A673 (cell line): Measurements from ENCODE around the gene CALU.

ENCODE experiments used
- EZH2 ChIP-seq: fragments of 200-600 bp; sonication (generic); IDR thresholded peaks from 2 replicates; pipeline ENCODE4 v1.6.1; 2017; ENCODE audit warnings: borderline replicate concordance, low read depth, mild to moderate bottlenecking, mixed read lengths, antibody characterized with exemption, low read length; ENCODE audit not compliant: poor library complexity, severe bottlenecking
- TF ChIP-seq, protein P1 (sequence below): fragments of 300-800, 200-600 bp; sonication (generic); conservative IDR thresholded peaks from 2 replicates; pipeline ENCODE4 v1.5.1; 2017; ENCODE audit warnings: low read depth, mild to moderate bottlenecking, antibody characterized with exemption, low read length, moderate library complexity, mixed read lengths

DNA sequence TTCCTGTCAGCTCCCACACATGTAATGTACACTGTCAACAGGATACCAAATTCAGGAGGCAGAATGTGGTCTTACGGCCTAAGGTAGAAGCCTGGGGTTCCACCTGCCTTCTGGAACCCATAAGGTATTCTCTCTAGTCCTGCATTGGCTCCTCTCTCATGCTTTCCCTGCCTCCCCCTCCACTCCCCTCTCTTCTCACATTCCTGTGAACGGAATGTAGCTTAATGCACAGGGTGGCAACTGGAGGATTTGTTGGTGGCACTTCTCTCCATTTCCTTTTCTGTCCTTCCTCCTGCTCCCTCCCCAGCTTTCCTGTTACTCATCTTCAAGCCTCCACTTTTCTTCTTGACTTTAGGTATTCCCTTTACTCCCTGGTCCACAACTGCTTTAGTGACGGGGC, 79.5 kb downstream of the CALU start:
- TF ChIP-seq, protein P1, sequence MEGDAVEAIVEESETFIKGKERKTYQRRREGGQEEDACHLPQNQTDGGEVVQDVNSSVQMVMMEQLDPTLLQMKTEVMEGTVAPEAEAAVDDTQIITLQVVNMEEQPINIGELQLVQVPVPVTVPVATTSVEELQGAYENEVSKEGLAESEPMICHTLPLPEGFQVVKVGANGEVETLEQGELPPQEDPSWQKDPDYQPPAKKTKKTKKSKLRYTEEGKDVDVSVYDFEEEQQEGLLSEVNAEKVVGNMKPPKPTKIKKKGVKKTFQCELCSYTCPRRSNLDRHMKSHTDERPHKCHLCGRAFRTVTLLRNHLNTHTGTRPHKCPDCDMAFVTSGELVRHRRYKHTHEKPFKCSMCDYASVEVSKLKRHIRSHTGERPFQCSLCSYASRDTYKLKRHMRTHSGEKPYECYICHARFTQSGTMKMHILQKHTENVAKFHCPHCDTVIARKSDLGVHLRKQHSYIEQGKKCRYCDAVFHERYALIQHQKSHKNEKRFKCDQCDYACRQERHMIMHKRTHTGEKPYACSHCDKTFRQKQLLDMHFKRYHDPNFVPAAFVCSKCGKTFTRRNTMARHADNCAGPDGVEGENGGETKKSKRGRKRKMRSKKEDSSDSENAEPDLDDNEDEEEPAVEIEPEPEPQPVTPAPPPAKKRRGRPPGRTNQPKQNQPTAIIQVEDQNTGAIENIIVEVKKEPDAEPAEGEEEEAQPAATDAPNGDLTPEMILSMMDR = no peak
- TF ChIP-seq EZH2 = no peak
